HG03064 (cell line): ENCODE results near the gene CPXM2.

Experiments
- ATAC-seq: cut with Tn5 transposase; IDR thresholded peaks from one replicate; pipeline ENCODE4 v1.9.1; 2021; ENCODE audit warnings: low read depth; ENCODE audit not compliant: unreplicated experiment

CPXM2 gene

DNA sequence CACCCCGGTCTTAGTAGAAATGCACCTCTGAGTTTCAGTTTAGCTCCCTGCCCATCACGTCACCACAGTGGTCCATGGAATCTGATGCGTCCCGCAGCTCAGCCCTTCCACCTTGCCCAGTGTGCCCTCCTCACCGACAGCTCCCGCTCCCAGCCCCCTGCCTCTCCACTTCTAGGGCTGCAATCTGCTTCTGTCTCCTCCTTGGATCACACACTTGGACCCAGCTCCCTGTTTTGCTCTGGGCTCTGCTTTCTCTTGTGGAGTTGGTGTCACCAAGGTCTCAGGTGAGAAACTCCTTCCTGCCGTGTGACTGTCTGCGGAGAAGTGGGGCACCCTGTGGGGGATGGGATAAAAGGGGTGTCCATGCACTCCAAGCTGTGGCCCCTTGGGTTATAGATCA is 187.5 kb downstream of the CPXM2 start:
- no peak for ATAC-seq

DNA sequence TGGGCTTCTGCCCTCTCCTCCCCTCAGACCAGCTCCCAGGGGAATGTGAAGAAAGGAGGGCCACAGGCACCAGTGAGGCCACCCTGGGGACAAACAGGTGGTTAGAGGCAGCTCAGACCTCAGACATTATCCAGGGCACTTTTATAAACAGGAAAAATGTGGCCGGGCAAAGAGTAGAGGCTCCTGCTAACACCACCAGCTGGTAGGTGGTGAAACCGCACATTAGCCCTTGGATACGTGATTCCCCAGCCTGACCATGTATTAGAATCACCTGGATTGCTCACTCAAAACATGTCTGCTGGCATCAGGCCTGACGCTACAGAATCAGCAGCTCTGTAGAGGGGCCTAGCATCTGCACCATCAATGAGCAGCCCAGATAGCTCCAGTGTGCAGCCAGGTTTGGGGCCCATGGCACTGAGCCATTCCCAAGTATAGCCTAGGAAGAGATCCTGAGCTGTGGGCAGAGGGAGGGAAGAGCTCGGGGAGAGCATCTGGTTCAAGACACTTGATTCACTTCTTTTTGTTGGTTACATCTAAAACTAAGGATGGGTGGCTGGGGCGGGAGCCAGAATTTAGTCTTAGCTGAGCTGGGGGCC is 188.3 kb downstream of the CPXM2 start:
- ATAC-seq, result no peak
